ENCODE measurements around the gene ITPR2. TPM values are rescaled to one million over a fixed set of nuclear protein-coding genes. Genes with fewer than 3 reads are reported as not detected.

Gene ITPR2
- total and polyA plus RNA-seq, 2 of the 13 experiments (the other 11 are each of a cell fraction or from before 2014, with no cell fraction given), result 31.9 to 81.9 TPM

GRCh38 chr12:26299751-26300150, 533.2 kb downstream of the ITPR2 start:
- Histone ChIP-seq H3K36me3 (replicated peaks in 1 of 2; ENCODE audit: control insufficient read depth in 1 of 2, insufficient read depth in 2 of 2, low read length in 2 of 2) (no peaks in the 10 kb centered on the region), H2AFZ (ENCODE audit: low read length) (no peak overlapping the region), H3K4me3 (replicated peaks in 1 of 3; ENCODE audit: insufficient read depth in 1 of 3, low read depth in 2 of 3, low read length in 3 of 3) (no peak overlapping the region), H3K79me2 (ENCODE audit: insufficient read depth, low read length) (no peaks in the 10 kb centered on the region), H3K9me3 (ENCODE audit: low read length) (no peaks in the 10 kb centered on the region), H3K9ac (ENCODE audit: insufficient read depth, low read depth, low read length) (no peak overlapping the region), H3K27ac (ENCODE audit: extremely low read length, insufficient read depth, low read length) (no peak overlapping the region), H3K4me1 (ENCODE audit: insufficient read depth, low read length) (no peaks in the 10 kb centered on the region), H3K4me2 (ENCODE audit: low read depth, low read length) (no peak overlapping the region), H4K20me1 (ENCODE audit: insufficient read depth, low read length) (no peaks in the 10 kb centered on the region), H3K27me3 (ENCODE audit: control insufficient read depth in 1 of 2, insufficient read depth in 2 of 2, low read length in 2 of 2) (no peaks in the 10 kb centered on the region)
- ChIA-PET POLR2A (no interaction called here), CTCF (ENCODE audit: low intra/inter-chr PET ratio, low total read pairs) (no interaction called here)
- in situ Hi-C loops (cut with HindIII; ENCODE audit: extremely low pct_ligation_motif_present, low pct_unique_long_range_greater_than_20kb), result no loop called here
- WGBS (ENCODE audit: low lambda C conversion rate), result 3% methylated on average over 1 of the region's 1 CpG
- no TSS peak for BruUV-seq (replicated peaks)
- DNase-seq (ENCODE audit: low spot score) (no peak), FAIRE-seq (no peak), ATAC-seq (no peak)
- TF ChIP-seq SNRNP70 (IDR thresholded peaks at IDR 0.05; ENCODE audit: low read depth, low read length), result no peak
- no peak for TF ChIP-seq IRX3 (CRISPR knock-in tag; IDR thresholded peaks at IDR 0.05; ENCODE audit: borderline replicate concordance, low read depth)
- no peak for TF ChIP-seq MEIS2 (CRISPR knock-in tag; IDR thresholded peaks at IDR 0.05)
- TF ChIP-seq FOXA3 (CRISPR knock-in tag; IDR thresholded peaks at IDR 0.05), result no peak
- 0 out of 4 replicates have a peak, but pooled peaks of 1 of the 2 experiments have one; percentile 5 for TF ChIP-seq MAFK (conservative IDR thresholded peaks at IDR 0.05 in 1 of 2, IDR thresholded peaks at IDR 0.05 in 1 of 2; ENCODE audit: low read length in 2 of 2)
- intact Hi-C loops (cut with micrococcal nuclease; ENCODE audit: unreplicated experiment), result no loop called here

- DNase-seq (ENCODE audit: low spot score), result no peak
- Histone ChIP-seq H3K4me3 (replicated peaks in 1 of 3; ENCODE audit: insufficient read depth in 1 of 3, low read depth in 2 of 3, low read length in 3 of 3) (no peak overlapping the region), H2AFZ (ENCODE audit: low read length) (no peak overlapping the region), H3K4me2 (ENCODE audit: low read depth, low read length) (no peak overlapping the region), H3K79me2 (ENCODE audit: insufficient read depth, low read length) (no peaks in the 10 kb centered on the region), H3K27me3 (ENCODE audit: control insufficient read depth in 1 of 2, insufficient read depth in 2 of 2, low read length in 2 of 2) (no peaks in the 10 kb centered on the region), H3K9me3 (ENCODE audit: low read length) (no peaks in the 10 kb centered on the region), H4K20me1 (ENCODE audit: insufficient read depth, low read length) (no peaks in the 10 kb centered on the region), H3K27ac (ENCODE audit: extremely low read length, insufficient read depth, low read length) (no peak overlapping the region), H3K4me1 (ENCODE audit: insufficient read depth, low read length) (no peaks in the 10 kb centered on the region), H3K9ac (ENCODE audit: insufficient read depth, low read depth, low read length) (no peak overlapping the region), H3K36me3 (replicated peaks in 1 of 2; ENCODE audit: control insufficient read depth in 1 of 2, insufficient read depth in 2 of 2, low read length in 2 of 2) (no peaks in the 10 kb centered on the region)
- ATAC-seq, result 0 out of 3 replicates have a peak, but pooled peaks have one; percentile 27
- WGBS (ENCODE audit: low lambda C conversion rate), result 32% methylated on average over 6 of the region's 6 CpGs
- no peak for FAIRE-seq
- intact Hi-C loops (cut with micrococcal nuclease; ENCODE audit: unreplicated experiment) (no loop called here), in situ Hi-C loops (cut with HindIII; ENCODE audit: extremely low pct_ligation_motif_present, low pct_unique_long_range_greater_than_20kb) (no loop called here)
- no TSS peak for BruUV-seq (replicated peaks)
- ChIA-PET POLR2A (no interaction called here), CTCF (ENCODE audit: low intra/inter-chr PET ratio, low total read pairs) (no interaction called here)
- TF ChIP-seq MED13 (CRISPR knock-in tag; IDR thresholded peaks at IDR 0.05) (no peak), NCOR1 (IDR thresholded peaks at IDR 0.05; ENCODE audit: borderline replicate concordance, low read length) (no peak), DBP (CRISPR knock-in tag; IDR thresholded peaks at IDR 0.05; ENCODE audit: not compliant biosample characterization) (no peak), ZNF775 (CRISPR knock-in tag; IDR thresholded peaks at IDR 0.05; ENCODE audit: borderline replicate concordance) (no peak), ZNF670 (CRISPR knock-in tag; IDR thresholded peaks at IDR 0.05; ENCODE audit: borderline replicate concordance) (no peak), NFE2L2 (IDR thresholded peaks at IDR 0.05; ENCODE audit: low read length) (no peak), CHD4 (IDR thresholded peaks at IDR 0.05; ENCODE audit: borderline replicate concordance, low read length) (no peak), RFX1 (IDR thresholded peaks at IDR 0.05) (no peak), MAF1 (CRISPR knock-in tag; IDR thresholded peaks at IDR 0.05; ENCODE audit: borderline replicate concordance) (no peak), ZBTB2 (CRISPR knock-in tag; IDR thresholded peaks at IDR 0.05; ENCODE audit: low read depth) (no peak), EHMT2 (IDR thresholded peaks at IDR 0.05; ENCODE audit: borderline replicate concordance, low read depth, low read length) (no peak)
Measured at GRCh38 chr12:26298785-26299621, 534.0 kb downstream of the ITPR2 start.
